CD4-positive, alpha-beta T cell (primary cell): ENCODE results near the gene FRZB. TPM values are rescaled to one million over a fixed set of nuclear protein-coding genes. Genes with fewer than 3 reads are reported as not detected.

Experiments
- ATAC-seq: fragments of 200-7000 bp; cut with Tn5 transposase; one replicate; pipeline ENCODE4 v1.10.0; 2022; ENCODE audit warnings: mild to moderate bottlenecking; ENCODE audit not compliant: poor library complexity
- CTCF ChIA-PET: fragments of 350-600 bp; sonication (Branson Sonifier 250); formaldehyde crosslinking; loops from one replicate; lab custom pipeline; 2021; ENCODE audit warnings: antibody characterized with exemption, inconsistent platforms; lab: Charles Lee
- POLR2A ChIA-PET: fragments of 350-600 bp; sonication (Branson Sonifier 250); formaldehyde crosslinking; loops from one replicate; lab custom pipeline; 2021; ENCODE audit warnings: antibody characterized with exemption, inconsistent platforms; lab: Charles Lee
- DNase-seq, 14 experiments: peaks; one replicate each; pipeline ENCODE4 v3.0.0-alpha.2; 2013 to 2020; ENCODE audit warnings: mixed read lengths in 2 of 14
- H3K27ac ChIP-seq, 2 donors: one replicate each; pipeline versions ENCODE4 v1.5.1 to v1.7.0; 2013; ENCODE audit warnings: low read length in 2 of 2, low read depth in 1 of 2, mild to moderate bottlenecking in 1 of 2
- H3K27me3 ChIP-seq, 2 experiments: 1 replicate in 1 of 2; 2 replicates in 1 of 2; pipeline versions ENCODE4 v1.6.1 to v1.7.0; 2013; ENCODE audit warnings: low read length in 2 of 2, control low read depth in 1 of 2, mild to moderate bottlenecking in 1 of 2, moderate library complexity in 1 of 2; ENCODE audit not compliant: insufficient read depth in 2 of 2, control insufficient read depth in 1 of 2
- H3K36me3 ChIP-seq: one replicate; pipeline ENCODE4 v1.6.1; 2013; ENCODE audit warnings: low read length, control low read depth; ENCODE audit not compliant: insufficient read depth
- H3K4me1 ChIP-seq: one replicate; pipeline ENCODE4 v1.6.1; 2013; ENCODE audit warnings: low read length, control low read depth; ENCODE audit not compliant: insufficient read depth
- H3K4me3 ChIP-seq: one replicate; pipeline ENCODE4 v1.5.1; 2013; ENCODE audit warnings: mild to moderate bottlenecking, low read length, moderate library complexity
- H3K9me3 ChIP-seq, 2 experiments: 1 replicate in 1 of 2; 2 replicates in 1 of 2; pipeline versions ENCODE4 v1.6.1 to v1.7.0; 2013; ENCODE audit warnings: low read length in 2 of 2, mild to moderate bottlenecking in 2 of 2, control low read depth in 1 of 2, moderate library complexity in 1 of 2; ENCODE audit not compliant: control insufficient read depth in 1 of 2, insufficient read depth in 1 of 2
- H3K27ac Mint-ChIP-seq: one replicate; pipeline ENCODE4 v1.8.0; 2020; ENCODE audit warnings: mixed read lengths
- H3K27me3 Mint-ChIP-seq: one replicate; pipeline ENCODE4 v1.8.0; 2021; ENCODE audit warnings: mixed read lengths
- H3K36me3 Mint-ChIP-seq: one replicate; pipeline ENCODE4 v1.8.0; 2021; ENCODE audit warnings: low read depth, mixed read lengths
- H3K4me1 Mint-ChIP-seq: one replicate; pipeline ENCODE4 v1.8.0; 2021; ENCODE audit warnings: low read depth, mixed read lengths
- H3K4me3 Mint-ChIP-seq: one replicate; pipeline ENCODE4 v1.8.0; 2020; ENCODE audit warnings: mild to moderate bottlenecking, mixed read lengths
- H3K9me3 Mint-ChIP-seq: one replicate; pipeline ENCODE4 v1.8.0; 2020; ENCODE audit warnings: mixed read lengths
- intact Hi-C, 2 experiments: fragments of 100-400 bp; cut with DNase I in 1 of 2; cut with micrococcal nuclease in 1 of 2; formaldehyde crosslinking; loops; one replicate each; pipeline versions ENCODE4 v1.15.1 to v1.9.0; 2023 to 2025; cut with DNase I, micrococcal nuclease
- total RNA-seq, 174 experiments: library from RNA in 2 of 174; stranded (reverse) in 2 of 174; gene quantifications; one replicate each; pipeline ENCODE4 v1.2.3 and lab custom pipeline; 2021 to 2026
- TF ChIP-seq, protein P1 (sequence below): fragments of 200-600 bp; IDR thresholded peaks from one replicate; pipeline ENCODE4 v1.8.0; 2022; ENCODE audit warnings: antibody characterized with exemption, mild to moderate bottlenecking

Gene FRZB
- total RNA-seq, 2 experiments from 2014 or later: not detected

DNA sequence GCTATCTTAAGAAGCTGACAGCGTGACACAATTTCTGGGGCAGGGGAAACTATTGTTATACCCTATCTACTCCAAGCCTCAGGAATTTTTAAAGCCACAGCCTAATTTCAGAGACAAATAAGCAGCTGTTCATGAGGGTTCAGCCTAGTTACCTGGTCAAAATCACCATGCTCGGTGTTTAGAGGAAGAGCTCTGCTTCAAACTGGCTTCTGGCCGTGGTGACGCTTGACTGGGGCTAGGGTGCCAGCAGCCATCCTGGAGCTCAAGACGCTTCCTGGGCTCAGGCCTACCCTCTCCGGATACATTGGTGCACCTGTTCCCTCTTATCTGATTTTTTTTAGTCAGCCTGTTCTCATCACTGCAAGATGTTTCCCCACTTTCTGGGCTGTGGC, 41.7 kb downstream of the FRZB start:
- no peak overlapping the region for H3K27ac Mint-ChIP-seq
- Histone ChIP-seq H3K36me3 (no peaks in the 10 kb centered on the region), H3K27me3 (peaks cover 0 to 3% of the 10 kb centered on the region in 2 experiments), H3K9me3 (no peaks in the 10 kb centered on the region), H3K4me3 (no peak overlapping the region), H3K27ac (no peak overlapping the region), H3K4me1 (no peaks in the 10 kb centered on the region)
- ATAC-seq: no peak
- no peak overlapping the region for H3K4me3 Mint-ChIP-seq
- intact Hi-C loops: no loop called here
- CTCF ChIA-PET: no interaction called here
- no peak for DNase-seq
- H3K4me1 Mint-ChIP-seq: no peaks in the 10 kb centered on the region
- peaks cover 15% of the 10 kb centered on the region for H3K27me3 Mint-ChIP-seq
- H3K9me3 Mint-ChIP-seq: no peaks in the 10 kb centered on the region
- H3K36me3 Mint-ChIP-seq: no peaks in the 10 kb centered on the region
- POLR2A ChIA-PET: no interaction called here
- TF ChIP-seq, protein P1, sequence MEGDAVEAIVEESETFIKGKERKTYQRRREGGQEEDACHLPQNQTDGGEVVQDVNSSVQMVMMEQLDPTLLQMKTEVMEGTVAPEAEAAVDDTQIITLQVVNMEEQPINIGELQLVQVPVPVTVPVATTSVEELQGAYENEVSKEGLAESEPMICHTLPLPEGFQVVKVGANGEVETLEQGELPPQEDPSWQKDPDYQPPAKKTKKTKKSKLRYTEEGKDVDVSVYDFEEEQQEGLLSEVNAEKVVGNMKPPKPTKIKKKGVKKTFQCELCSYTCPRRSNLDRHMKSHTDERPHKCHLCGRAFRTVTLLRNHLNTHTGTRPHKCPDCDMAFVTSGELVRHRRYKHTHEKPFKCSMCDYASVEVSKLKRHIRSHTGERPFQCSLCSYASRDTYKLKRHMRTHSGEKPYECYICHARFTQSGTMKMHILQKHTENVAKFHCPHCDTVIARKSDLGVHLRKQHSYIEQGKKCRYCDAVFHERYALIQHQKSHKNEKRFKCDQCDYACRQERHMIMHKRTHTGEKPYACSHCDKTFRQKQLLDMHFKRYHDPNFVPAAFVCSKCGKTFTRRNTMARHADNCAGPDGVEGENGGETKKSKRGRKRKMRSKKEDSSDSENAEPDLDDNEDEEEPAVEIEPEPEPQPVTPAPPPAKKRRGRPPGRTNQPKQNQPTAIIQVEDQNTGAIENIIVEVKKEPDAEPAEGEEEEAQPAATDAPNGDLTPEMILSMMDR: no peak

DNA sequence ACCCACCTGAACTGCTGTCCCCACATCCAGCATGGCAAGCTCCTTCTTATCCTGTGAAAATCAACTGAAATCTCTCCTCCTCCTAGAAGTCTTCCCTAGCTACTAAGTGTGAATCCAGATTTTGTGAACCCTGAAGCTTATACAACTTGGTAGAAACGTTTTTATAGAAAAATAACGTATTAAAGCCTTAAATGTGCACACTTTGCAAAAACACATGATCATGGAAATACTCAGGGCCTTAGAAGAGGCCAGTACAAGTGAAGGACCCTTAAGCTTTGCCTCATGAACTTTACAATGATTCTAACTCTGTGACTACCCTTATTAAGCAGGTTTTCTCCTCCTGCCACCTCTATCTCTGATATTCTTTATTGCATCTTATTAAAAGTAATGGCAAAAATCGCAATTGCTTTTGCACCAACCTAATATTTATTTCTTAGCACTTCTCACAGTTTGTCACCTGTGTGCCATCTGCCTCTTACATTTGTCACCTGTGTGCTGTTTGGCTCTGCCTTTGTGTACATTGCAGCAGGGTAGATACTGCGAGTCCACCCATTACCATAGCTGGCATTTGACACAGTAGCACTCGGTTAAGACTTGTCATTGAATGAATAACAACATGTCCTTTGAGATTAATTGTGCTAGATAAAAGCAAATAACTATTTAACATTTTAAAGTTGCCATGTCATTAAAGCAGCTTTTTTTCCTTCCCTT, 42.2 kb downstream of the FRZB start:
- peaks cover 0 to 3% of the 10 kb centered on the region in 2 experiments for H3K27me3 ChIP-seq
- no peak overlapping the region for H3K4me3 Mint-ChIP-seq
- H3K4me1 ChIP-seq: no peaks in the 10 kb centered on the region
- intact Hi-C loops: no loop called here
- H3K36me3 Mint-ChIP-seq: no peaks in the 10 kb centered on the region
- no peak overlapping the region for H3K27ac Mint-ChIP-seq
- no peak for DNase-seq
- no peaks in the 10 kb centered on the region for H3K9me3 ChIP-seq
- H3K36me3 ChIP-seq: no peaks in the 10 kb centered on the region
- ChIA-PET POLR2A (no interaction called here), CTCF (no interaction called here)
- no peaks in the 10 kb centered on the region for H3K9me3 Mint-ChIP-seq
- peaks cover 12% of the 10 kb centered on the region for H3K27me3 Mint-ChIP-seq
- TF ChIP-seq, protein P1: no peak
- no peak overlapping the region for H3K4me3 ChIP-seq
- no peak overlapping the region for H3K27ac ChIP-seq
- no peak for ATAC-seq
- H3K4me1 Mint-ChIP-seq: no peaks in the 10 kb centered on the region

DNA sequence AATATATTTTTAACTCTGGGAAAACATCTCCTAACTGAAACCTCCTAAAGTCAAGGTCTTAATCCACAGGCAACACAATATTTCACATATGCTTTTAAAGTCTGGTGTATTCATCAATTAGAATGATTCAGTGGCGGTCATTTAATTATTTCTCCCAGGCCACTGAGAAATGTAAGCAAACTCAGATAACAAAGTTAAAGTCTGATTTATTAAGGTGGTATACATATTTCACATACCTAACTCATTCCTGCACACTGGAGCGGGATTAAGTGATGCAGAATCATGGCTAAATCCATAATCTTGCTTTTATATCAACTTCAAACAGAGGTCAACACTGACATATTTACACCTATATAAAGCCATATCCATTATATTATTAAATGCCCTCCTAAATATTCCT, 43.7 kb downstream of the FRZB start:
- no peak overlapping the region for H3K4me3 Mint-ChIP-seq
- intact Hi-C loops: no loop called here
- peaks cover 19% of the 10 kb centered on the region for H3K27me3 Mint-ChIP-seq
- no peaks in the 10 kb centered on the region for H3K36me3 Mint-ChIP-seq
- H3K4me3 ChIP-seq: no peak overlapping the region
- CTCF ChIA-PET: no interaction called here
- TF ChIP-seq, protein P1: no peak
- H3K27me3 ChIP-seq: peaks cover 0 to 3% of the 10 kb centered on the region in 2 experiments
- no peak for DNase-seq
- H3K9me3 ChIP-seq: no peaks in the 10 kb centered on the region
- no peaks in the 10 kb centered on the region for H3K36me3 ChIP-seq
- no peaks in the 10 kb centered on the region for H3K4me1 ChIP-seq
- ATAC-seq: no peak
- no peak overlapping the region for H3K27ac ChIP-seq
- H3K27ac Mint-ChIP-seq: no peak overlapping the region
- H3K9me3 Mint-ChIP-seq: no peaks in the 10 kb centered on the region
- POLR2A ChIA-PET: no interaction called here
- H3K4me1 Mint-ChIP-seq: no peaks in the 10 kb centered on the region
